GM23248 (cell line): Measurements from ENCODE around the gene ZBTB42. TPM values are rescaled to one million over a fixed set of nuclear protein-coding genes. Genes with fewer than 3 reads are reported as not detected.

Experiments used
- DNase-seq: peaks from one replicate; pipeline ENCODE4 v3.0.0-alpha.2; 2015
- H2AFZ ChIP-seq: fragments of 200-600 bp; sonication (generic); 2 replicates; pipeline ENCODE4 v1.6.1; 2016; ENCODE audit warnings: antibody characterized with exemption
- H3F3A ChIP-seq: fragments of 200-600 bp; sonication (generic); 2 replicates; pipeline ENCODE4 v1.6.1; 2016; ENCODE audit warnings: mild to moderate bottlenecking, antibody characterized with exemption, mixed run types; ENCODE audit not compliant: insufficient read depth
- H3K27ac ChIP-seq: fragments of 200-600 bp; sonication (generic); 2 replicates; pipeline ENCODE4 v1.5.1; 2016; ENCODE audit warnings: mild to moderate bottlenecking
- H3K27me3 ChIP-seq: fragments of 200-600 bp; sonication (generic); replicated peaks from 2 replicates; pipeline ENCODE4 v1.6.1; 2016; ENCODE audit warnings: mild to moderate bottlenecking; ENCODE audit not compliant: insufficient read depth
- H3K36me3 ChIP-seq: fragments of 200-600 bp; sonication (generic); 2 replicates; pipeline ENCODE4 v1.6.1; 2016; ENCODE audit warnings: low read depth, mild to moderate bottlenecking
- H3K4me1 ChIP-seq: fragments of 200-600 bp; sonication (generic); 2 replicates; pipeline ENCODE4 v1.6.1; 2016; ENCODE audit warnings: mild to moderate bottlenecking; ENCODE audit not compliant: insufficient read depth
- H3K4me2 ChIP-seq: fragments of 200-600 bp; sonication (generic); one replicate; pipeline ENCODE4 v1.6.1; 2016; ENCODE audit warnings: mild to moderate bottlenecking; ENCODE audit not compliant: unreplicated experiment
- H3K4me3 ChIP-seq: fragments of 200-600 bp; sonication (generic); 2 replicates; pipeline ENCODE4 v1.5.1; 2016; ENCODE audit warnings: mild to moderate bottlenecking
- H3K79me2 ChIP-seq: fragments of 200-600 bp; sonication (generic); 2 replicates; pipeline ENCODE4 v1.6.1; 2016; ENCODE audit warnings: mild to moderate bottlenecking; ENCODE audit not compliant: insufficient read depth
- H3K9ac ChIP-seq: fragments of 200-600 bp; sonication (generic); 2 replicates; pipeline ENCODE4 v1.6.1; 2016; ENCODE audit warnings: mild to moderate bottlenecking
- H3K9me2 ChIP-seq: fragments of 200-600 bp; sonication (generic); 2 replicates; pipeline ENCODE4 v1.6.1; 2016; ENCODE audit warnings: mixed run types, mild to moderate bottlenecking, moderate library complexity; ENCODE audit not compliant: insufficient read depth
- H3K9me3 ChIP-seq: fragments of 200-600 bp; sonication (generic); one replicate; pipeline ENCODE4 v1.6.1; 2017; ENCODE audit warnings: low read depth
- H4K20me1 ChIP-seq: fragments of 200-600 bp; sonication (generic); 2 replicates; pipeline ENCODE4 v1.6.0; 2016; ENCODE audit not compliant: insufficient read depth
- EZH2 ChIP-seq: fragments of 200-600 bp; sonication (generic); IDR thresholded peaks from 2 replicates; pipeline ENCODE4 v1.6.1; 2018; ENCODE audit warnings: antibody characterized with exemption, mild to moderate bottlenecking; ENCODE audit not compliant: insufficient read depth, poor library complexity, severe bottlenecking
- EZH2phosphoT487 ChIP-seq: fragments of 200-600 bp; sonication (generic); IDR thresholded peaks from 2 replicates; pipeline ENCODE4 v1.6.1; 2018; ENCODE audit warnings: antibody characterized with exemption, moderate library complexity, mild to moderate bottlenecking, low read depth; ENCODE audit not compliant: insufficient read depth
- WGBS, 2 experiments: methylation state at CpG; one replicate each; pipeline ENCODE4 v1.1.6; 2015 to 2017; ENCODE audit warnings: low lambda C conversion rate in 2 of 2, low coverage in 1 of 2; ENCODE audit errors: missing lambda C conversion rate in 2 of 2; 5-methylcytosine and 5-hydroxymethylcytosine counted together
- in situ Hi-C: fragments of 300-500 bp; cut with MboI; formaldehyde crosslinking; loops from 2 replicates; pipeline ENCODE4 v1.15.0; 2020
- polyA plus RNA-seq: library from polyadenylated mRNA; unstranded; fragments of >200 nt; fragmentation: Nextera tagmentation; extraction: Ambion mirVana; gene quantifications from 2 replicates; pipeline ENCODE4 v1.2.1, GENCODE V29; 2016
- total RNA-seq: library from RNA; depleted of rRNA; stranded (reverse); fragments of >200 nt; shearing (Covaris generic); gene quantifications from 2 replicates; pipeline ENCODE4 v1.2.3, GENCODE V29; 2014; rRNA removed

ZBTB42 gene
- total and polyA plus RNA-seq, 2 experiments from 2014 or later = 0.56 to 2.4 TPM

- H4K20me1 ChIP-seq = no peaks in the 10 kb centered on the region
- no peak overlapping the region for H3K4me2 ChIP-seq
- no peaks in the 10 kb centered on the region for H3F3A ChIP-seq
- H3K79me2 ChIP-seq = no peaks in the 10 kb centered on the region
- H3K4me1 ChIP-seq = peaks cover 6% of the 10 kb centered on the region; the same call in 1 of the 2 replicates
- no peak for DNase-seq
- no peak overlapping the region for H3K9ac ChIP-seq
- no peak overlapping the region for H3K4me3 ChIP-seq
- H3K9me2 ChIP-seq = no peaks in the 10 kb centered on the region
- H3K9me3 ChIP-seq = no peaks in the 10 kb centered on the region
- in situ Hi-C loops = no loop called here
- H3K36me3 ChIP-seq = no peaks in the 10 kb centered on the region
- TF ChIP-seq EZH2 (no peak), EZH2phosphoT487 (no peak)
- peaks cover 29% of the 10 kb centered on the region for H3K27me3 ChIP-seq
- H3K27ac ChIP-seq = no peak overlapping the region
- no peak overlapping the region for H2AFZ ChIP-seq
- WGBS, 2 experiments = 78 to 87% methylated on average over 4 of the region's 4 CpGs
Measured at GRCh38 chr14:104845033-104845666, 44.2 kb downstream of the ZBTB42 start.

- peaks cover 33% of the 10 kb centered on the region for H3K27me3 ChIP-seq
Measured at GRCh38 chr14:104845834-104846441, 45.0 kb downstream of the ZBTB42 start.

GRCh38 chr14:104852280-104852663, 51.4 kb downstream of the ZBTB42 start:
- no peaks in the 10 kb centered on the region for H3K79me2 ChIP-seq
- H4K20me1 ChIP-seq = no peaks in the 10 kb centered on the region
- no peak overlapping the region for H3K9ac ChIP-seq
- H3K27ac ChIP-seq = no peak overlapping the region
- H3K4me2 ChIP-seq = no peak overlapping the region
- 25 to 33% methylated on average over 8 of the region's 8 CpGs for WGBS, 2 experiments
- no peaks in the 10 kb centered on the region for H3K9me2 ChIP-seq
- DNase-seq = peak; percentile 63
- in situ Hi-C loops = no loop called here
- no peaks in the 10 kb centered on the region for H3K9me3 ChIP-seq
- H2AFZ ChIP-seq = no peak overlapping the region
- no peaks in the 10 kb centered on the region for H3F3A ChIP-seq
- H3K27me3 ChIP-seq = peaks cover 13% of the 10 kb centered on the region; the same call in 1 of the 2 replicates
- no peaks in the 10 kb centered on the region for H3K4me1 ChIP-seq
- no peak overlapping the region for H3K4me3 ChIP-seq
- H3K36me3 ChIP-seq = no peaks in the 10 kb centered on the region
- TF ChIP-seq EZH2 (no peak), EZH2phosphoT487 (no peak)

More at GRCh38 chr14:104845834-104846441, 45.0 kb downstream of the ZBTB42 start:
- 53 to 56% methylated on average over 3 of the region's 3 CpGs for WGBS, 2 experiments
- no peaks in the 10 kb centered on the region for H3K36me3 ChIP-seq
- H3F3A ChIP-seq = no peaks in the 10 kb centered on the region
- no peaks in the 10 kb centered on the region for H3K79me2 ChIP-seq
- DNase-seq = no peak
- no peaks in the 10 kb centered on the region for H4K20me1 ChIP-seq
- no peak overlapping the region for H3K4me3 ChIP-seq
- peaks cover 6% of the 10 kb centered on the region; the same call in 1 of the 2 replicates for H3K4me1 ChIP-seq
- in situ Hi-C loops = no loop called here
- TF ChIP-seq EZH2phosphoT487 = no peak
- TF ChIP-seq EZH2 = no peak
- no peaks in the 10 kb centered on the region for H3K9me3 ChIP-seq
- H3K27ac ChIP-seq = no peak overlapping the region
- H3K9ac ChIP-seq = no peak overlapping the region
- no peaks in the 10 kb centered on the region for H3K9me2 ChIP-seq
- no peak overlapping the region for H2AFZ ChIP-seq
- no peak overlapping the region for H3K4me2 ChIP-seq

Other genes with a start within 250 kb of the ZBTB42 start
- not detected in 2 replicates for gene C14orf180, start 221.3 kb upstream of the ZBTB42 start, total RNA-seq
- not detected in 2 replicates for gene C14orf180, start 221.3 kb upstream of the ZBTB42 start, polyA plus RNA-seq
- gene TMEM179, start 196.3 kb upstream of the ZBTB42 start, total RNA-seq = not detected in 2 replicates
- gene TMEM179, start 196.3 kb upstream of the ZBTB42 start, polyA plus RNA-seq = not detected in 2 replicates
- gene INF2, start 111.5 kb upstream of the ZBTB42 start, total RNA-seq = 53.3 and 62.1 TPM in 2 replicates
- 23.0 and 24.2 TPM in 2 replicates for gene INF2, start 111.5 kb upstream of the ZBTB42 start, polyA plus RNA-seq
- 3.7 and 4.7 TPM in 2 replicates for gene ADSS1, start 76.9 kb upstream of the ZBTB42 start, total RNA-seq
- 6.6 and 7.1 TPM in 2 replicates for gene ADSS1, start 76.9 kb upstream of the ZBTB42 start, polyA plus RNA-seq
- 148 and 174 TPM in 2 replicates for gene SIVA1, start 48.0 kb upstream of the ZBTB42 start, total RNA-seq
- 132 and 141 TPM in 2 replicates for gene SIVA1, start 48.0 kb upstream of the ZBTB42 start, polyA plus RNA-seq
- 154 and 164 TPM in 2 replicates for gene AKT1, start 5.4 kb upstream of the ZBTB42 start, total RNA-seq
- 16.9 and 17.9 TPM in 2 replicates for gene AKT1, start 5.4 kb upstream of the ZBTB42 start, polyA plus RNA-seq
- gene CEP170B, start 64.2 kb downstream of the ZBTB42 start, total RNA-seq = 23.3 and 24.5 TPM in 2 replicates
- gene CEP170B, start 64.2 kb downstream of the ZBTB42 start, polyA plus RNA-seq = 2.5 and 2.7 TPM in 2 replicates
- gene PLD4, start 123.8 kb downstream of the ZBTB42 start, total RNA-seq = not detected in 2 replicates
- gene PLD4, start 123.8 kb downstream of the ZBTB42 start, polyA plus RNA-seq = not detected in 2 replicates
- 58.0 and 64.9 TPM in 2 replicates for gene AHNAK2, start 177.3 kb downstream of the ZBTB42 start, total RNA-seq
- 38.3 and 38.9 TPM in 2 replicates for gene AHNAK2, start 177.3 kb downstream of the ZBTB42 start, polyA plus RNA-seq
- 10.4 and 13.5 TPM in 2 replicates for gene CLBA1, start 184.7 kb downstream of the ZBTB42 start, total RNA-seq
- 7.7 and 11.5 TPM in 2 replicates for gene CLBA1, start 184.7 kb downstream of the ZBTB42 start, polyA plus RNA-seq
- 25.5 and 27.5 TPM in 2 replicates for gene CDCA4, start 220.0 kb downstream of the ZBTB42 start, total RNA-seq
- 24.0 and 26.8 TPM in 2 replicates for gene CDCA4, start 220.0 kb downstream of the ZBTB42 start, polyA plus RNA-seq